HG03159 (cell line): ENCODE results near the gene GNAL.
"Not testable (repeated sequence)": the region's sequence is repeated elsewhere in the genome, so short reads cannot be mapped to it uniquely, and the experiment has no call there.

ENCODE experiments used
- ATAC-seq: cut with Tn5 transposase; IDR thresholded peaks from one replicate; pipeline ENCODE4 v1.9.1; 2021; ENCODE audit warnings: mild to moderate bottlenecking, moderate library complexity; ENCODE audit not compliant: unreplicated experiment

GNAL gene

DNA sequence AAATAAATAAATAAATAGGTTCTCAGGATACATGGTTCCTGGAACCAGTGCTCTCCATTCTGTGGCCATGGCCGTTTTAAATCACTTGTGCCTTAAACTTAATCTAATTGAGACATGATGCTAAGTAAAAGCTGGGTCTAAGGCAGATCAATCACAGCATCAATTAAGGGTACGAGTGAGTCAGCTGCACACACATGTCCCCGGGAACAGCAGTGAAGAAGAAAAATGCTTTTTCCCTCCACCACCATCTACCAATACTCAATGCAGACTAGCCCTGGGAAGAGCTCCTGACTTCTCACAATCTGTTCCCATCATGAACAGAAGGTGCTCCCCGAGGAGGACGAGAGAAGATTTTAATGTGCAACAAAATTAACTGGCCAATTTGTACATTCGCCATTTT, 155.4 kb downstream of the GNAL start:
- ATAC-seq = no peak

DNA sequence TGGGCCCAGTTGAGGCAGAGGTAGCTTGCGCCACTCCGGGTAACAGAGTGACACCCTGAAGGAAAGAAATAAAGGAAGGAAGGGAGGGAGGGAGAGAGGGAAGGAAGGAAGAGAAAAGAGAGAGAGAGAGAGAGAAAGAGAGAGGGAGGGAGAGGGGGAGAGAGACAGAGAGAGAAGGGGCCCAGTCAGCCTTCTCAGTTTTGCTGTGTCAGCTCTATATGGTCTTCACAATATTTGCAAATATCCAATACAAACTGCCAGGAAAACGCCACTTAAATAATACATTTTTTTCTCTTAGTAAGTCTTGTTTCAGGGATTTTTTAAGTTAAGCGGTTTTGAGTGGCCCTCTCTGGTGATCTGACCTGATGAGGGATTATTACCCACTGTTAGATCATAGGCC, 156.6 kb downstream of the GNAL start:
- no peak for ATAC-seq

DNA sequence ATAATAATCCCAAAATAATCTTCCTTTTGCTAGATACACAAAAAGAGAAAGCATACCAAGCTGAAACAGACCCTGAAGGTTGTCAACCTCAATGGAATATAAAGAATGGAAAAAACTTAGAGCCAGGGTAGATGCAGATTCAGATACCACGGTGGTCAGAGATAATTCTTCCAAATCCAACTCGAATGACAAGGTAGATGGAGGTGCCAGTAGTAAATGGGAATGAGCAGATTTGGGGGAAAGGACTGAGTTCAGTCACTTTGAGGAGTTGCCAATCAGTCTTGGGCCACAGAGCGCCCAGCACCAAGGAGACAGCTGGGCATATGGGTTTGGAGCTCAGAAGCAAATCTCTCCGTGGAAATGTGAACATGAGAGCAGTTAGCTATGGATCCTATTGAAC, 158.7 kb downstream of the GNAL start:
- ATAC-seq = no peak

DNA sequence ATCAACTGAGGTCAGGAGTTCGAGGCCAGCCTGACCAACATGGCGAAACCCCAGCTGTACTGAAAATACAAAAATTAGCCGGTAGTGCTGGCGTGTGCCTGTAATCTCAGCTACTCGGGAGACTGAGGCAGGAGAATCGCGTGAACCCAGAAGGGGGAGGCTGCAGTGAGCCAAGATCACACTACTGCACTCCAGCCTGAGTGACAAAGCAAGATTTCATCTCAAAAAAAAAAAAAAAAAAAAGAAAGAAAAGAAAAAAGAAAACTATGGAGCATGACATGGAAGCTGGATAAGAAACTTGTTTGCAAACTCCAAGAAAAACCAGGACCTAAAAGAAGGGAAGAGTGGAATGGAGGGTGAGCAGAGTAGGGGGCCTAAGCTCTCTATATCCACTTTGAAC, 160.2 kb downstream of the GNAL start:
- ATAC-seq = no peak

DNA sequence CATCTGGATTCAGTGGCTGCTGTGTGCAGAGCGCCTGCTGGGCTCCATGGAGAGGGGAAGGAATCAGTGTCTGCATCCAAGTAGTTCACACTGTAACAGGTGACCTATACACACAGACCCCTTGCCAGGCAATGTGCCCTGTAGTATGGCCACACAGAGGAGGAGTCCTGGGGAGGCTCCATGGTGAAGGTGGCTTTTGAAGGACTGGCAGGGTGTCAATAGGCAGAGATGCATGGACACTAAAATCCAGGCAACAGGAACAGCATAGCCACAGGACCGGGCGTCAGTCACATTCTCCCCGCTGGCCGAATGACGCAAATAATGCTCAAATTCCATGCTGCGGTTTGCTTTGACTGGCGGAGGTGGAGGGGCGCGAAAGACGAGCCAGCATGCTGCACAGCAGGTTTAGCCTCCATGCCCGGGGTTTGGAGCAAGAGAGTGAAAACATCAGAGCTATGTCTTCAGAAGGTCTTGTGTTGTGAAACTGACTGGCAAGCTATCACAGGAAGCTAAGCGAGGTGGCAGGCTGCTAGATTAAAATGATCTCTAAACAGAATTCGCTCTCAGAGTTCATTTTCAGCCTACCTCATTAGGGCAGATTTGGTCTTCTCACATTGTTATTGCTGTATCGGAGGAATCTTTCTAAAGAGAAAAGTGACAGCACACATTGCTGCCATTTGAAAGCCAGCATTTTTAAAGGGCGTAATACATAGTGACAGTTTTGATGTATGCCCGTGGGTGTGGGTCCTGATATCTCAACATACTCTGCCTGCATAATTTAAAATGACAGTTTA, 161.0 kb downstream of the GNAL start:
- no peak for ATAC-seq

DNA sequence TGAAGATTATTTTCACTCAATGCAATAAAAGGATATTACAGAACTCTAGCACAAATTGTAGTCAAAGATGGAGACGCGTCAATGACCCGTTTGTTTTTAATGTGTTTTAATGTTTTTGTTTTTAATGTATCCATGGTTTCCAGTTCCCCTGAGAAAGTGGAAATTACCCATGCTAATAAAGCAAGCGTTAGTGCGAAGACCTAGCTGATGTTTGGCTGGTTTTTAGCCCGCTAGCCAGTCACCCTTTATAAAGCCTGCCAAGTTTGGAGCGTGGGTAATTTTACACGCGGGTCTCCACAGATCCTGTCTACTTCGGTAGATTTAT, 161.7 kb downstream of the GNAL start:
- ATAC-seq = peak; percentile 40

DNA sequence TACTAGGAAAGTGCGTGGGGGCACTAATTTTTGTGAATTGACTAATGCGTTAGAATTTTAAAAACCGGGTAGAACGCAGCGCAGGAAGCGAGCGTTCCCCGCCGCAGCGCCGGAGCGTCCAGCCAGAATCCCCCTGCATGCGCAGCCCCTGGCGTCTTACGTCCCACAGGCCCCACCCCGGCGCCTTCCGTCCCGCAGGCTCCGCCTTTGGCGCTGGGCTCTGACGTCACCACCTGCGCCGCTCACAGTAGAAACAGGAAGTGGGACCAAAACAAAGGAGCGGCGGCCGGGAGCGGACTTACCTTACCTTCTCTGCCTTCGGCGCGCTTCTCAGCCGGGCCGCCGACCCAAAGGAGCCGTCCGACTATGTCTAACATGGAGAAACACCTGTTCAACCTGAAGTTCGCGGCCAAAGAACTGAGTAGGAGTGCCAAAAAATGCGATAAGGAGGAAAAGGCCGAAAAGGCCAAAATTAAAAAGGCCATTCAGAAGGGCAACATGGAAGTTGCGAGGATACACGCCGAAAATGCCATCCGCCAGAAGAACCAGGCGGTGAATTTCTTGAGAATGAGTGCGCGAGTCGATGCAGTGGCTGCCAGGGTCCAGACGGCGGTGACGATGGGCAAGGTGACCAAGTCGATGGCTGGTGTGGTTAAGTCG, 162.2 kb downstream of the GNAL start, which contains the start of gene CHMP1B:
CHMP1B (plus strand) TSS at position 268 of the 660 bp plus-strand sequence; CDS start at position 367, 99 bp downstream.
- peak; percentile 94 for ATAC-seq

DNA sequence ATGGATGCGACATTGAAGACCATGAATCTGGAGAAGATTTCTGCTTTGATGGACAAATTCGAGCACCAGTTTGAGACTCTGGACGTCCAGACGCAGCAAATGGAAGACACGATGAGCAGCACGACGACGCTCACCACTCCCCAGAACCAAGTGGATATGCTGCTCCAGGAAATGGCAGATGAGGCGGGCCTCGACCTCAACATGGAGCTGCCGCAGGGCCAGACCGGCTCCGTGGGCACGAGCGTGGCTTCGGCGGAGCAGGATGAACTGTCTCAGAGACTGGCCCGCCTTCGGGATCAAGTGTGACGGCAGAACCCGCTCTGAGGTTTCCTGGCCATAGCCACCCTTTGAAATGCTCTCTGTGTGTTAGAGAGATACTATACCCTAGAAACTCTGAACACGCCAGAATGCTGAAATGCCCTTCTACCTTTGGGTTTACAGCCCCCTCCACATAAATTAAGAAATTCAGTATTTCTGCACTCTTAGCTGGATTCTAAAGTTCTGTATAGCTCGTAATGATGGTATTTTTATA, 162.8 kb downstream of the GNAL start:
- ATAC-seq = peak; percentile 14

DNA sequence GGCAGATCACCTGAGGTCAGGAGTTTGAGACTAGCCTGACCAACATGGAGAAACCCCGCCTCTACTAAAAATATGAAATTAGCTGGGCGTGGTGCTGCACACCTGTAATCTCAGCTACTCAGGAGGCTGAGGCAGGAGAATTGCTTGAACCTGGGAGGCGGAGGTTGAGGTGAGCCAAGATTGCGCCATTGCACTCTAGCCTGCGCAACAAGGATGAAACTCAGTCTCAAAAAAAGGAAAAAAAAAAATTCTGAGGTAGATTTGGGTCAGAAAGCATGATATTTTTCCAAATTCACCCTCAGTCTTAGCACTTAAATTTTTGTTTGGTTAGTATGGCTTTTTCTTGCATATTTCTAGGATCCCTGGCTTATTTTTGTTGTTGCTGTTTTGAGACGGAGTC, 165.5 kb downstream of the GNAL start:
- not testable (repeated sequence) for ATAC-seq

DNA sequence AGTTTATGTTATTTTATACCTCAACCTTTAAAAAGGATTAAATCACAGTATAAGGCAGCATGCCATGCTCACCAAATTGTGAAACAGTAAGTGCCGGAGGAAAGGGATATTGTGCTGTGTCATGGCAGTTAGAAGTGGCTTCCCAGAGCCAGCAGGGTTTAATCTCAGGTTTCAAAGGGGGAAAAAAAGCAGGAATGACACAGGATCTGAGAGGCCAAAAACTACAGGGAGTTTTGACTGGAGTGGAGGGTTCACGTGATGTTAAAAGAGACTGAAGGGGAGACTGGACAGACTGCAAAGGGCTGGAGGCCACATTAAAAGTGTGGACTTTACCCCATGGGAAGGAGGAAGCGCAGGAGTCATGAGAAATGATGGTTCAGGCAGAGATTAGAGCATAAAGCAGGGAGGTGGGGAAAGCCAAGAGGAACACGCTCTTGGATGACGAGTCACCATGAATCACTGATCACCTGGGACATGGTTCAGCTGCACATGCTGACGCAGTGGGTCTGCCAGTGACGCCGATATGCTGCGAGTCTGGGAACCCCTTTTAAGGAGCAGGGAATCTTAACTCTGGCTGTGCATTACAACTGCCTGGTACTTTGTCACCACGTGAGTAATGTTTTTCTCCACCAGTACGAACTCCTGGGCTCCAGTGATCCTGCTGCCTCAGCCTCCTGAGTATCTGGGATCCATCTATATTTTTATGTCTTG, 168.3 kb downstream of the GNAL start:
- ATAC-seq = no peak

DNA sequence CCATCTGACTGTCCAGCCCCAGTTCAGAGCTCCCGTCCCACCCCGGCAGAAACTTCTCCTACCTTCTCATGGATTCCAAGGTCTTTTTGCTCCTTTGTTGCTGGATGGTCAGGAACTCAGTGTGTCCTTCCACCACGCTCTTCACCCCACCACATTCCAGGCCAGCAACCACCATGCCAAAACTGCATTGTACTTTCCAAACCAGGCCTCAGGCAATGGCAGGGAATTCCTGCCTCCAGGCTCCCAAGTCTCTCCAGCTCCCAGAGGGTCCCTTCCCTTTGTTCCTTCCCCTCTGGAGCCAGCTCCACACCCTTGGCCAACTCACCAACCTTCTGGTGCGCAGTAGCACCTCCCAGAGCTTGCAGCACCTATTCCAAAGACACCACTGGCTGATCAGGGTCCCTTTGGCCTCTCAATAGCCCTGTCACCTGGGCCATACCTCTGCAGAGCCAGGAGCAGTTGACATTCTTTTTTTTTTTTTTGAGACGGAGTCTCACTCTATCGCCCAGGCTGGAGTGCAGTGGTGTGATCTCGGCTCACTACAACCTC, 170.3 kb downstream of the GNAL start:
- no peak for ATAC-seq

DNA sequence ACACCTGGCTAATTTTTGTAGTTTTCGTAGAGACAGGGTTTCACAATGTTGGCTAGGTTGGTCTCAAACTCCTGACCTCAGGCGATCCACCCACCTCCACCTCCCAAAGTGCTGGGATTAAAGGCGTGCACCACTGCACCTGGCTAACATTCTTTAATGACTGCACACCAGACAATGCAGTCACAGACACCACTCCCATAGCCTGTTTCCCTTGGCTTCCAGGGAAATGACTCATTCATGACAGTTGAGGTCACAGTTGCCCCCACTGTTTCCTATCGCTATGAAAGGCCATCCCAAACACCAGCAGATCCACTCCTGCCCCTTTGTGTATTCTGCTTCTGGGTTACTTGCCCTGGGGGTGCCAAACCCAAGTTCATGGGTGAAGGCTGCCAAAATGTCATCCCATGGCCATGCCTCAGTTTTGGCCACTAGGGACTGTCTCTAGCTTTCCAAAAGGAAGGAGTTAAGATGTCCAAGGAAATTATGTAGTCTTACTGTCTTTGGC, 170.9 kb downstream of the GNAL start:
- ATAC-seq = no peak

DNA sequence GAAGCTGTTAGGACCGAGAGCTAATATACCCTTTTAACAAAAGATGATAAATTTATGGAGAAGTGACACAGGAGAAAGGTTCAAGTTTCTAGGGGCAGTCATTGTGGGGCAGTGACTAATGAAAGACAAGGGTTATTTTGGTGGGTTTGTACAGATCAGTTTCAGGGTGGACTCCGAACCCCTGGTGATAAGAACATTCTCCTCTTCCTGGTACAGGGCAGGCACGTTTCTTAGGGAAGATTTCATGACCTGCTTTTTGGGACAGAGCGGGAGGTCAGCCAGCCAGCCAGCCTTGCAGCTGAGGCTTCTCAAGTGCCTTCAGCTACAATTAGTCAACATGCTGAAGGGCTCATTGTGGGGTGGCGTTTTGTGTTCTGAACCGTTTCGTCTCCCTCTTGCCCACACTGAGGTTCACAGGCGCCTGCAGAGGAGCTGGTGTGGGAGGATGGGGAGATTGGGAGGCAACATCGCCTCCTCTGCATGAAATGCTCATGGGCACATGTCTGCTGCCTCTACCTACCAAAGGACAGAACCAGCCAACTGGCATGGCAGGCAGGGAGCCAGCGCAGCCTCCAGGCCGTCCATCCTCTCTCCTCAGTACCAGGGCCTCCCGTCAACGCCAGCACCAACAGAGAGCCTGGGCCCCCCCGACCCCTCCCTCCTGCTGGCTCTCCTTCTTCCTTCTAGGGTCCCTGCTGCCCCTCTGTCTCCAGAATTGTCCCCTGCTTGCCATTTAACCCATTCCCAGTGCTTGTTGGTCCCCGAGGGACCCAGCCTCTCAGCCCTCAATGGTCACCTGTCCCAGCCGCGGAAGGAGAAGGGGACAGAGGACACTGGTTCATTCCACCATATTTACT, 171.8 kb downstream of the GNAL start:
- ATAC-seq = no peak

DNA sequence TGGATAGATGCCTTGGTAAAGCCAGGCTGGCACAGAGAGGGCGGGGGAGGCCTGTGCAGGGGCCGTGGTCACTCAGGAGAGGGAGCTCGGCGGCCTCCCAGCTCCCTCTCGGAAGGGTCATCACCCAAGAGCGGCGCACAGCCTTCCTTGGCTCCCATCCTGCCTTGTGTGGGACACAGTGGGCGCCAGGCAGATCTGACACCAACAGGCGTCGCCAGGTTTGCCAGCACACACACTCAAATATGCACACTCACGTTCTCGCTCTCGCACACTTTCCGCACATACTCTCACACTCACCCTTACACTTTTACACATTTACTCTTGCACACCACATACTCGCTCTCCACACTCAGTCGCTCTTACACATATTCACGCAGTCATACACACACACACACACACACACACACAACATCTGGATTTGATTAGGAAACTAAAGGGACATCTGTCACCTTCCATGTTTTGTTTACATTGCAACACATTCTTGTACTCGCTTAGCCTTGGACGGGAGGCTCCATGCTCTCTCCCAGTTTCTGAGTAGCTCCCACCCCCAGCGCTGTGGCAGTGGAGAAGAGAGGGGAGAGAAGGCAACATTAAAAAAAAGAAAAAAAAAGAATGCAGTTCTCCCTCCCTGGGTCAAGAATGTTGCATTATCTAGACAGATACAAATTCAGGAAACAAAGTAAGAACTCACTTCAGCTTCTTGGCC, 172.7 kb downstream of the GNAL start:
- no peak for ATAC-seq

DNA sequence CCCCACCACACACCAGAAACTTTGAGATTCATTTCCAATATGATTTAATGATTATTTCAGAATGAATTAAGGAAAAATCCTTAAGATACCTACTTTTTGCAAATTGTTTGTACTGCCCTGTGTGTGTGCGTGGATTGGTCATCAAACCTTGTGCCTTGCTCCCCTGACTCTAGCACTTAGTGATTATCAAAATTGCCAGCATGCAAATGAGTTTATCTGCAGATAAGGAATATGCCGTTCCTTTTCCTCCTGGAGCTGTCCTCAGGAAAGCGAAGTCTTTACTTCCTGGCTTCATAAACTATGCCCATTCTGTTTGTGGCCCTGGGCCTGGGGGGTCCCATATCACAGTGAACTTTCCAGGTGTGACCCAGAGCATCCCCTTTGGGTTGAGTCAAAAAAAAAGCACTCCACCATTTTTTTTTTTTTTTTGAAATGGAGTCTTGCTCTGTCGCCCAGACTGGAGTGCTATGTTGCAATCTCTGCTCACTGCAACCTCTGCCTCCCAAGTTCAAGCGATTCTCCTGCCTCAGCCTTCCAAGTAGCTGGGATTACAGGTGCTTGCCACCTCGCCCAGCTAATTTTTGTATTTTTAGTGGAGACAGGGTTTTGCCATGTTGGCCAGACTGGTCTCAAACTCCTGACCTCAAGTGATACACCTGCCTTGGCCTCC, 173.5 kb downstream of the GNAL start:
- no peak for ATAC-seq

DNA sequence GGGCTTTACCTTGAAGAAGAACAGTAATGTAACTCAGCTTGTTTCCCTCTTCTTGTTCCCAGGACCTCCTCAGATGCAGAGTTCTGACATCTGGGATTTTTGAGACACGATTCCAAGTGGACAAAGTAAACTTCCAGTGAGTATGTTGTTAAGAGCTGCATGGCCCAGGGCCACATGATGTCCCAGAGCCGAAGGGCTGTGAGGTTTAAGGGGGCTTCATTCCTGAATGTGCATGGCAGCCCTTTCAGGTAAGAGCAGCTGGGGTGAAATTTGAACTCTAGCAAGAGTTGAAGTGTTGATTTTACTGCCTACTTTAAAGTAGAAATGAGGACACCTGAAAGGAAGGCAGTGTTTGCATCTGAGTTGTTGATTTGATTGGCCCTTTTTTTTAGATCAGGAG, 175.4 kb downstream of the GNAL start:
- no peak for ATAC-seq

DNA sequence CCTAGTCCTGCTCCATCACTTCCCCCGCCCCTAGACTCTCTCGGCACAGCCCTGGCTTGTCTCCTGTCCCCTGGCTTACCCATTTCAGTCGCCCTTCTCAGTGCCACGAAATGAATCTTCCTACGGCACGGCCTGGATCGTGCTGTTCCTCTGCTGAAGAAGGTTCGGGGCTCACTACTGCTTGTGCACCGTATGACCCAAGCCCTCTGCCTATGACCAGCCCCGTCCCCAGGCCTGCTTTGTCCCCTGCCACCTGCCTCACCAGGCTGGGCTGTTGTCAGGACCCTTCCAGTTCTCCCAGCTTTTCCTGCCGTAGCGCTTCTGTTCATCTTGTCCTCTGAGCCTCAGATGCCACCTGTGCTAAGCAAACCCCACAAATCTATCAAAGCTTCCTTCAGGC, 176.0 kb downstream of the GNAL start:
- no peak for ATAC-seq

DNA sequence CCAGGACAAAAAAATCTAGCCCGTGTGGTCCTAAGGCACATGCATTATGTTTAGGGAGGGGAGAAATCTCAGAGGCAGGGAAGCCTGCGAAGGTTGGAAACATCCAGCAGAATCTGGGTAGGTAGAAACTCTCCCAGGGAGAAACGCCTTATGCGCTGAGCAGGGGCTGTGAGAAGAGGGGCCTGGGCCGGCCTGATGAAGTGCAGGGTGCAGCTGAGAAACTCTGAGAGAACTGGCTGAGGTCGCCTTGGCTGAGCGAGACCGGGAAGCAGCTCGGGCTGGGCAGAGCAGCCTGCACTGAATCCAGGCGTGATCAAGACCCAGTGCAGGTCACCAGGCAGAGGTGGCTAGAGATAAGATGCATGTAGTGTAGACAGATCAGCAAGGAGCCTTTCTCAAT, 177.3 kb downstream of the GNAL start:
- no peak for ATAC-seq

DNA sequence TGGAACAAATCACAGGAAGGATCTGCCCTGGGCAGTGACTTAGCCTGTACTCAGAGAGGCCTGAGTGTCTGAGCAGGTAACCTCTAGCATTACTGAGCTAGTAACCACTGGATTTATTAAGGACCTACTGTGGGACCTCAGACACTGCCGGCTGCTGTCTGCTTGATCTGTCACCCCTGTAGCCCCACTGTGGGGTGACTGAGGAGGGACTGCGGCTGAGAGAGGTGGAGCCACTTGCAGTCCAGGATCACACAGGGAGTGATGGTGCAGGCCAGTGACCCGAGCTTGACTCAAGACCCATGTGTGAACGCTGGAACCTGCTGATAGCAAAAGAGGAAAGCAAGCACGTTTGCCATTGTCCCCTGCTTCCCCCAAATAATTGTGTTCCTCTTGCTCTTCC, 177.7 kb downstream of the GNAL start:
- no peak for ATAC-seq
